Uterus (tissue), 2 donors: ENCODE results near the gene EIF2S3.

Source experiments
- POLR2A ChIP-seq, 2 donors: fragments of 450-650 bp; IDR thresholded peaks; one replicate each; pipeline ENCODE4 v1.6.1; 2016; ENCODE audit warnings: antibody characterized with exemption in 2 of 2, mild to moderate bottlenecking in 1 of 2, moderate library complexity in 1 of 2
- TF ChIP-seq, protein P1 (sequence below), 4 experiments: fragments of 200-600 bp in 2 of 4; fragments of 450-650 bp in 2 of 4; sonication (generic) in 2 of 4; IDR thresholded peaks; one replicate each; pipeline ENCODE4 v1.5.1; 2016 to 2019; ENCODE audit warnings: antibody characterized with exemption in 4 of 4, mild to moderate bottlenecking in 2 of 4, moderate library complexity in 1 of 4

DNA sequence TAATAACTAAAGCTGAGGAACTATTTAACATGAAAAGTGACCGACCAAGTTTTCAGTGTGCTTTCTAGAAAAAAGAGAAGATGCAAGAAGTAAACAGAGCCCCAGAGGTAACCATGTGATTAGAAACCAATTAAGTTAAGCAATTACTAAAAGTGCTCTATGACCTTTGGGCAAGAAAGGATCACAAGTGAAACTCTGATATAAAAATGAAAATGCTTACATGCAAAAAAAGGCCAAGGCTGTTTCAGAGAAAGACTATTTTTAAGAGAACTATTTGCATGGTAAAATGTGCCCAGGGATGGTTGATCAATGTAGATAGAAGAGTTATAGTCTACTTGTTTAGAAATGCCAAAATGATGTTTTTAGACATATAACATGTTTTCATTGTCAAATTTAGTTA, 49.7 kb upstream of the EIF2S3 start:
- TF ChIP-seq, protein P1, sequence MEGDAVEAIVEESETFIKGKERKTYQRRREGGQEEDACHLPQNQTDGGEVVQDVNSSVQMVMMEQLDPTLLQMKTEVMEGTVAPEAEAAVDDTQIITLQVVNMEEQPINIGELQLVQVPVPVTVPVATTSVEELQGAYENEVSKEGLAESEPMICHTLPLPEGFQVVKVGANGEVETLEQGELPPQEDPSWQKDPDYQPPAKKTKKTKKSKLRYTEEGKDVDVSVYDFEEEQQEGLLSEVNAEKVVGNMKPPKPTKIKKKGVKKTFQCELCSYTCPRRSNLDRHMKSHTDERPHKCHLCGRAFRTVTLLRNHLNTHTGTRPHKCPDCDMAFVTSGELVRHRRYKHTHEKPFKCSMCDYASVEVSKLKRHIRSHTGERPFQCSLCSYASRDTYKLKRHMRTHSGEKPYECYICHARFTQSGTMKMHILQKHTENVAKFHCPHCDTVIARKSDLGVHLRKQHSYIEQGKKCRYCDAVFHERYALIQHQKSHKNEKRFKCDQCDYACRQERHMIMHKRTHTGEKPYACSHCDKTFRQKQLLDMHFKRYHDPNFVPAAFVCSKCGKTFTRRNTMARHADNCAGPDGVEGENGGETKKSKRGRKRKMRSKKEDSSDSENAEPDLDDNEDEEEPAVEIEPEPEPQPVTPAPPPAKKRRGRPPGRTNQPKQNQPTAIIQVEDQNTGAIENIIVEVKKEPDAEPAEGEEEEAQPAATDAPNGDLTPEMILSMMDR (IDR thresholded peaks at IDR 0.05) = no peak
- TF ChIP-seq POLR2A (IDR thresholded peaks at IDR 0.05) = no peak
